Smooth muscle cell (in vitro differentiated cells): Measurements from ENCODE around the gene BPIFB1. TPM values are rescaled to one million over a fixed set of nuclear protein-coding genes. Genes with fewer than 3 reads are reported as not detected.

ENCODE experiments used
- DNase-seq: peaks from one replicate; lab custom pipeline; 2025; ENCODE audit not compliant: unreplicated experiment; lab: John Stamatoyannopoulos, UW
- H2AFZ ChIP-seq: fragments of 200-600 bp; sonication (generic); 2 replicates; pipeline ENCODE4 v1.6.0; 2016; ENCODE audit warnings: antibody characterized with exemption, low read depth, mild to moderate bottlenecking
- H3F3A ChIP-seq: fragments of 200-600 bp; sonication (generic); 2 replicates; pipeline ENCODE4 v1.6.0; 2017; ENCODE audit warnings: antibody characterized with exemption, low read depth
- H3K27ac ChIP-seq: fragments of 200-600 bp; sonication (generic); 2 replicates; pipeline ENCODE4 v1.5.1; 2016; ENCODE audit warnings: low read depth, mild to moderate bottlenecking
- H3K27me3 ChIP-seq: fragments of 200-600 bp; sonication (generic); 2 replicates; pipeline ENCODE4 v1.6.1; 2016; ENCODE audit warnings: low read depth, mild to moderate bottlenecking
- H3K36me3 ChIP-seq: fragments of 200-600 bp; sonication (generic); 2 replicates; pipeline ENCODE4 v1.5.1; 2016; ENCODE audit warnings: low read depth
- H3K4me1 ChIP-seq: fragments of 200-600 bp; sonication (generic); 2 replicates; pipeline ENCODE4 v1.5.1; 2016; ENCODE audit warnings: low read depth
- H3K4me2 ChIP-seq: fragments of 200-600 bp; sonication (generic); 2 replicates; pipeline ENCODE4 v1.6.0; 2016; ENCODE audit warnings: mild to moderate bottlenecking
- H3K4me3 ChIP-seq: fragments of 200-600 bp; sonication (generic); 2 replicates; pipeline ENCODE4 v1.5.1; 2016; ENCODE audit warnings: mild to moderate bottlenecking
- H3K79me2 ChIP-seq: fragments of 200-600 bp; sonication (generic); 2 replicates; pipeline ENCODE4 v1.6.0; 2016; ENCODE audit warnings: low read depth, mild to moderate bottlenecking
- H3K9ac ChIP-seq: fragments of 200-600 bp; sonication (generic); 2 replicates; pipeline ENCODE4 v1.6.0; 2016; ENCODE audit warnings: low read depth
- H3K9me3 ChIP-seq: fragments of 200-600 bp; sonication (generic); replicated peaks from 2 replicates; pipeline ENCODE4 v1.5.1; 2016; ENCODE audit warnings: low read depth
- H4K20me1 ChIP-seq: fragments of 200-600 bp; sonication (generic); 2 replicates; pipeline ENCODE4 v1.6.0; 2016; ENCODE audit warnings: low read depth
- WGBS: methylation state at CpG from one replicate; pipeline ENCODE4 v1.1.7; 2016; ENCODE audit warnings: low lambda C conversion rate; 5-methylcytosine and 5-hydroxymethylcytosine counted together
- polyA plus RNA-seq: library from polyadenylated mRNA; unstranded; fragments of >200 nt; fragmentation: Nextera tagmentation; extraction: Ambion mirVana; gene quantifications from 2 replicates; pipeline ENCODE4 v1.2.1, GENCODE V29; 2016
- total RNA-seq: library from RNA; depleted of rRNA; stranded (reverse); fragments of >200 nt; gene quantifications from 2 replicates; pipeline ENCODE4 v1.2.3, GENCODE V29; 2014
- TF ChIP-seq, protein P1 (sequence below): fragments of 200-600 bp; sonication (generic); IDR thresholded peaks from 2 replicates; pipeline ENCODE4 v1.5.1; 2017; ENCODE audit warnings: borderline replicate concordance, mild to moderate bottlenecking, antibody characterized with exemption; ENCODE audit not compliant: insufficient read depth, poor library complexity, severe bottlenecking

BPIFB1 gene
- total and polyA plus RNA-seq, 2 experiments from 2014 or later: not detected

GRCh38 chr20:33276303-33277113, 6.5 kb upstream of the BPIFB1 start:
- Histone ChIP-seq H3K4me1 (no peaks in the 10 kb centered on the region), H2AFZ (no peak overlapping the region), H3K27ac (no peak overlapping the region), H3K9me3 (no peaks in the 10 kb centered on the region), H3K9ac (no peak overlapping the region), H3K36me3 (no peaks in the 10 kb centered on the region), H3F3A (no peaks in the 10 kb centered on the region), H3K4me3 (no peak overlapping the region), H3K27me3 (peaks cover 35% of the 10 kb centered on the region), H3K4me2 (no peak overlapping the region), H4K20me1 (no peaks in the 10 kb centered on the region), H3K79me2 (no peaks in the 10 kb centered on the region)
- TF ChIP-seq, protein P1, sequence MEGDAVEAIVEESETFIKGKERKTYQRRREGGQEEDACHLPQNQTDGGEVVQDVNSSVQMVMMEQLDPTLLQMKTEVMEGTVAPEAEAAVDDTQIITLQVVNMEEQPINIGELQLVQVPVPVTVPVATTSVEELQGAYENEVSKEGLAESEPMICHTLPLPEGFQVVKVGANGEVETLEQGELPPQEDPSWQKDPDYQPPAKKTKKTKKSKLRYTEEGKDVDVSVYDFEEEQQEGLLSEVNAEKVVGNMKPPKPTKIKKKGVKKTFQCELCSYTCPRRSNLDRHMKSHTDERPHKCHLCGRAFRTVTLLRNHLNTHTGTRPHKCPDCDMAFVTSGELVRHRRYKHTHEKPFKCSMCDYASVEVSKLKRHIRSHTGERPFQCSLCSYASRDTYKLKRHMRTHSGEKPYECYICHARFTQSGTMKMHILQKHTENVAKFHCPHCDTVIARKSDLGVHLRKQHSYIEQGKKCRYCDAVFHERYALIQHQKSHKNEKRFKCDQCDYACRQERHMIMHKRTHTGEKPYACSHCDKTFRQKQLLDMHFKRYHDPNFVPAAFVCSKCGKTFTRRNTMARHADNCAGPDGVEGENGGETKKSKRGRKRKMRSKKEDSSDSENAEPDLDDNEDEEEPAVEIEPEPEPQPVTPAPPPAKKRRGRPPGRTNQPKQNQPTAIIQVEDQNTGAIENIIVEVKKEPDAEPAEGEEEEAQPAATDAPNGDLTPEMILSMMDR: no peak
- no peak for DNase-seq
- 80% methylated on average over 10 of the region's 12 CpGs for WGBS

GRCh38 chr20:33277471-33278441, 5.3 kb upstream of the BPIFB1 start:
- H3K9me3 ChIP-seq: no peaks in the 10 kb centered on the region
- H3K36me3 ChIP-seq: no peaks in the 10 kb centered on the region
- no peak overlapping the region for H3K4me2 ChIP-seq
- H3F3A ChIP-seq: no peaks in the 10 kb centered on the region
- DNase-seq: no peak
- no peaks in the 10 kb centered on the region for H4K20me1 ChIP-seq
- no peaks in the 10 kb centered on the region for H3K4me1 ChIP-seq
- 75% methylated on average over 13 of the region's 13 CpGs for WGBS
- H3K4me3 ChIP-seq: no peak overlapping the region
- no peaks in the 10 kb centered on the region for H3K79me2 ChIP-seq
- H3K9ac ChIP-seq: no peak overlapping the region
- H3K27ac ChIP-seq: no peak overlapping the region
- peaks cover 22% of the 10 kb centered on the region for H3K27me3 ChIP-seq
- H2AFZ ChIP-seq: no peak overlapping the region
- TF ChIP-seq, protein P1: no peak

DNA sequence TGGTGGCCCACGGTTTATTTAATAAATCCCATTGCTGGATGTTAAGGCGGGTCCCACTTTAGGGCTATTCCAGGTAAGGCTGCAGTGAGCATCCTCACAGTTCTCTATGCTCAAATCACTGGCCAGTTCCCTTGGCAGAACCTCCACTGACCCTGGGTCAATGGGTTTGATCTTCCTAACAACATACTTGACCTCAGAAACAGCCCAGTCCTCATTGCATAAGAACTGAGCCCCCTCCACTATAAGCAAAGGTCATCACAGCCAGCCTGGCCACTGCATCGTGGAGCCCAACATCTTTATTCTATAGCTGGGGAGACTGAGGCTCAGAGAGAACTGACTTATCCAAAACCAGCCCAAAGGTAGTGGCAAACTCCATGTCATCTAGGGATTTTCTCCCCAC, 4.3 kb upstream of the BPIFB1 start:
- Histone ChIP-seq H3K79me2 (no peaks in the 10 kb centered on the region), H3K27ac (no peak overlapping the region), H3K9me3 (no peaks in the 10 kb centered on the region), H3K4me1 (no peaks in the 10 kb centered on the region), H3K4me3 (no peak overlapping the region), H3K27me3 (peaks cover 20% of the 10 kb centered on the region), H3K4me2 (no peak overlapping the region), H3K36me3 (no peaks in the 10 kb centered on the region), H3K9ac (no peak overlapping the region), H4K20me1 (no peaks in the 10 kb centered on the region), H2AFZ (no peak overlapping the region), H3F3A (no peaks in the 10 kb centered on the region)
- 93% methylated on average over 3 of the region's 3 CpGs for WGBS
- no peak for DNase-seq
- TF ChIP-seq, protein P1: no peak
